ENCODE data around the gene PPP1R15A. TPM values are rescaled to one million over a fixed set of nuclear protein-coding genes. Genes with fewer than 3 reads are reported as not detected.
"Not testable (repeated sequence)": the region's sequence is repeated elsewhere in the genome, so short reads cannot be mapped to it uniquely, and the experiment has no call there.

The PPP1R15A gene
- 42.7 TPM for total RNA-seq

GRCh38 chr19:48872182-48872883 lies at the start of gene PPP1R15A:
Gene PPP1R15A, plus strand, starts transcription at chr19:48872421. Its CDS starts 813 bp downstream, at chr19:48873234.
- peak; percentile 99 for DNase-seq (ENCODE audit: low spot score)

DNA sequence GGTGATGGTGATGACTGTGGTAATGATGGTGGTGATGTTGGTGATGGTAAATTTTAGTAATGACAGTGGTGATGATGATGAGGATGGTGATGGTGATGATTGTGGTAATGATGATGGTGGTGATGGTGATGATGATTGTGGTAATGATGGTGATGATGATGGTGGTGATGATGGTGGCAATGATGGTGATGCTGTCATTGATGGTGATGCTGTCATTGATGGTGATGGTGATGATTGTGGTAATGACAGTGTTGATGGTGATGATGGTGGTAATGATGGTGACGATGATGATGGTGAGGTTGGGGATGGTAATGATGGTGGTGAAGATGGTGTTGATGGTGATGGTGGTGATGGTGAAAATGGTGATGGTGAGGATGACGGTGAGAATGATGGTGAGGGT lies 49.7 kb upstream of the PPP1R15A start:
- no peak for DNase-seq (ENCODE audit: low spot score)

GRCh38 chr19:48826606-48827020 lies 45.6 kb upstream of the PPP1R15A start:
- DNase-seq (ENCODE audit: low spot score): no peak

DNA sequence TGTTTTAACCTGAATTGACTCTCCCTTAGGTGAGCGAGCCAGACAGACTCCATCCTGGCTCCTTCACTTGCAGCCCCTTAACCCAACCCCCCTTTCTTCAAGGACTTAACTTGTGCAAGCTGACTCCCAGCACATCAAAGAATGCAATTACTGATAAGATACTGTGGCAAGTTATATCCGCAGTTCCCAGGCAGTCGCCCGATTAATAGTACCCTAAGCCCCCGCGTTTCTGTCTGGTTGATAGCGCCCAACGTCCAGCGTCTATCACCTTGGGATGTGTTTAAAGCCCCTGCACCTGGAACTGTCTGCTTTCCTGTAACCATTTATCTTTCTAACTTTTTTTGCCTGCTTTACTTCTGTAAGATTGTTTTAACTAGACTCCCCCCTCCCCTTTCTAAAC lies 42.1 kb upstream of the PPP1R15A start:
- DNase-seq (ENCODE audit: low spot score): no peak

- no peak for DNase-seq (ENCODE audit: low spot score)
Observed at GRCh38 chr19:48830965-48831364, 41.3 kb upstream of the PPP1R15A start.

GRCh38 chr19:48833049-48833448 lies 39.2 kb upstream of the PPP1R15A start:
- DNase-seq (ENCODE audit: low spot score): no peak

DNA sequence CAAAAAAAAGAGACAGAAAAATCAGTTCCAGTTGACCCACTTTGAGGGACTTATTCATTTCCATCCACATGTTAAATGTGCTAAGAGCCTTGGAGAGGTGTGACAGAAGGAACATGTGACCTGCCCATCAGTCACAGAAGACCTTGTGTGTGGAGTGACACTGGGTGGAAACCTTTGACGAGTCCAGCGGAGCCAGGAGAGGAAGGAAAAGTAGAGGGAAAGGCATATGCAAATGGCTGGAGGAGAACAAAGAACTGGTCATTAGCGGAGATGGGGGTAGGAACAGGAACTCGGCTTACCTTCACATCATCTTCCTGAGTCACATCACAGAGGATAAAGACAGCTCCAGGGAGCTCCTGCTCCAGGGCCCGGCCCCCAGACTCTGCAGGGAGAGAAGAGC lies 38.2 kb upstream of the PPP1R15A start:
- DNase-seq (ENCODE audit: low spot score): no peak

- peak; percentile 95 for DNase-seq (ENCODE audit: low spot score)
Observed at GRCh38 chr19:48835734-48836088, 36.5 kb upstream of the PPP1R15A start.

GRCh38 chr19:48836089-48837017 lies 35.9 kb upstream of the PPP1R15A start, which contains the start of gene HSD17B14:
Gene HSD17B14, minus strand, starts transcription at chr19:48836491. Its CDS starts 80 bp downstream, at chr19:48836411.
- DNase-seq (ENCODE audit: low spot score): no peak

GRCh38 chr19:48837051-48837524 lies 35.1 kb upstream of the PPP1R15A start:
- DNase-seq (ENCODE audit: low spot score): peak; percentile 84

DNA sequence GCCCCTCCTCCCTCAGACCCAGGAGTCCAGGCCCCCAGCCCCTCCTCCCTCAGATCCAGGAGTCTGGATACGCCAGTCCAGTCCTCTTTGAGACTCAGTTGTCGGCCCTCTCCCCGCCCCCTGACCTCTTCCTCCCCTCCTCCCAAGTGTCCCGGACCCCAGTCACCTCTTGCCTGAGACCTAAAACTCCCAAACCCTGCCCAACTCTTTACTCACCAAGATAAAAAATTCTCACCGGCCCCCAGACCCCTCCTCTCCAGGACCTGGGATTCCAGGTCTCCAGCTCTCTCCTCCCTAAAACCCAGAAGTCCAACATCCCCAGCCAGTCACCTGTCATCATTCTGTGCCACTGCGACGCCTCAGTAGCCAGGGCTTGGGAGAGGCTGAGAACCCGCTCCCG lies 34.5 kb upstream of the PPP1R15A start:
- no peak for DNase-seq (ENCODE audit: low spot score)

DNA sequence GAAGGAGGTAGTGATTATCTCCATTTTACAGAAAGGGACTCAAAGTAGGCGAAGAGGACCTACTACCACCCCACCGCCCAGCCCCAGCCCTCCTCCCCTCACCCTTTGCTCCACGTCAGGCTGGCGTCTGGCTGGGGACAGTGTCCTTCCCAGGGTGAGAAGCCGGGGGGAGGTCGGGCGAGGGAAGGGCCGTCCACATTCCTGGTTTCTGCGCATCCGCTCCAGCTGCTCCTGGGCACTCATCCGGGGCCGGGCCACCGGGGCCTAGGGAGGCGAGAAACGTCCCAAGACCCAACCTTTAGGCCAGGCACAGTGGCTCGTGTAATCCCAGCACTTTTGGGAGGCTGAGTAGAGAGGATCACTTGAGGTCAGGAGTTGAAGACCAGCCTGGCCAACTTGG lies 31.2 kb upstream of the PPP1R15A start:
- no peak for DNase-seq (ENCODE audit: low spot score)

- DNase-seq (ENCODE audit: low spot score): no peak
Observed at GRCh38 chr19:48841571-48841970, 30.6 kb upstream of the PPP1R15A start.

DNA sequence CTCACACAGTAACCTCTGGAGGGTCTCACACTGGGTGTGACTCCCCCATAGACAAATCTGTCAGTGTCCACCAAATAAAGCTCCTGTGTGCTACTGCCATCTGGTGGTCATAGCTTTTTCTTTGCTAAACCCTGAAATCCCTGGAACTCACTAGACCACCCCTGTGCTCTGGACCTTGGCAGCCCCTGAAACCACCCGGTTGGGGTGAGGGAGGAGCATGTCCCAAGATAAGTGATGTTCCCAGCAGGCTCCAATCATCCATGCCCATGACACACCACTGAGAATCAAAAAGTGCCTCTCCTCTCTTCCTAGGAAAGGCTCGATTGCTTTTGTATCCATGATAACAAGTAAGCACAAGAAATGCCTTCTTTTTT lies 29.4 kb upstream of the PPP1R15A start:
- peak; percentile 44 for DNase-seq (ENCODE audit: low spot score)

GRCh38 chr19:48844472-48844871 lies 27.7 kb upstream of the PPP1R15A start:
- DNase-seq (ENCODE audit: low spot score): no peak

- DNase-seq (ENCODE audit: low spot score): no peak
Observed at GRCh38 chr19:48845384-48845783, 26.8 kb upstream of the PPP1R15A start.

- not testable (repeated sequence) for DNase-seq (ENCODE audit: low spot score)
Observed at GRCh38 chr19:48846659-48847058, 25.6 kb upstream of the PPP1R15A start.

- no peak for DNase-seq (ENCODE audit: low spot score)
Observed at GRCh38 chr19:48852292-48852691, 19.9 kb upstream of the PPP1R15A start.

GRCh38 chr19:48853483-48853882 lies 18.7 kb upstream of the PPP1R15A start:
- DNase-seq (ENCODE audit: low spot score): no peak

DNA sequence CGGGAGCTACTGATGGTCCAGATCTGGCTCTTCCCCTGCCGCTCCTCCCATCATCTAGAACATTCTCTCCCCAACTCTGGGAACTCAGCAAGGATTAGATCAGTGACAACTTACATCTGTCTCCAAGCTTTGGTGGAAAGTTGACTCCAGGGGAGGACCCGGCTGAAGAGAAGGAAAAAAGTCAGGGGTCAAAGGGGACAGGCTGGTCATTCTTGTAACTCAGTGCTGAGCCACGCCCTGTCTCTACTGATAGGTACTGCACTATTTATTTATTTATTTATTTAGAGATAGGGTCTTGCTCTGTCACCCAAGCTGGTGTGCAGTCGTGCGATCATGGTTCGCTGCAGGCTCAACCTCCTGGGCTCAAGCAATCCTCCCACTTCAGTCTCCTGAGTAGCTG lies 18.1 kb upstream of the PPP1R15A start:
- no peak for DNase-seq (ENCODE audit: low spot score)

- DNase-seq (ENCODE audit: low spot score): no peak
Observed at GRCh38 chr19:48856921-48857320, 15.3 kb upstream of the PPP1R15A start.

DNA sequence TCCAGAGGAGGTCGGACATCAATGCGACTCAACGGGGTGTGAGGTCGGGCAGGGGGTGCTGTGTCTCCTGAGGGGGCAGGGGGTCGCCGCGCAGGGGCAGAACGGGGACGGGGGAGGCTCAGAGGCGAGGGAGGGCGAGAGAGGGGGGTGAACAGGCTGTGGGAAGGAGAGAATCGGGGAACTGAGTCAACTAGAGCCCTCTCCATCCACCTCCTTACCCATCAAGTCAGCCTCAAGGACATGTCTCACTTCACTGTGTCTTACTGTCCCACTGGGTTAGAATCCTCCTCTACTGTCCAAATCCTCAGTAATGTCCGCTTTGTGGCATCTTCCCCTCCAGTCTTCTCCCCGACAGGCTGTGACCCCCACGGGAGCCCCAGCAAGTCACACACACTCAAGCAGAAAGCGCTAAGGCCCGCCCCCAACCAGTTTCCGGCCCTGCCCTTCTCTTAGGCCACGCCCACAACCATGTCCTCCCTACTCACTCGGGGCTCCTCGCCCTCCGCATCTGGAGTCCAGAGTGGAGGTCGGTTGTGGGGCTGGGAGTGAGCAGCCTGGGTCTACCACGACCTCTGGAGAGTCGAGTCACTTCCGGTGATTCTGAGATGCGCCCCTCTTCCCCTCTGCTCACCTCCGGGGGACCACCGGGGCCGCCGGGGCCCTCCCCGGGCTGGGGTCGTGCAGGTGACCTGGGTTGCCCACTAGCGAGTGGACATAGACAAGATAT lies 13.1 kb upstream of the PPP1R15A start:
- DNase-seq (ENCODE audit: low spot score): peak; percentile 73
